PFSK-1 (cell line): ENCODE results near the gene HFE.

Source experiments
- FOXP2 ChIP-seq: optimal IDR thresholded peaks from 2 replicates; pipeline ENCODE3; 2011; ENCODE audit warnings: borderline replicate concordance, control low read depth, inconsistent platforms; ENCODE audit not compliant: insufficient read depth; ENCODE audit errors: extremely low read length, extremely low read depth
- POLR2AphosphoS5 ChIP-seq: IDR thresholded peaks from 2 replicates; pipeline ENCODE4 v1.6.1; 2012; ENCODE audit warnings: low read depth, mild to moderate bottlenecking, control low read depth, low read length, moderate library complexity
- REST ChIP-seq, 2 experiments: IDR thresholded peaks; 2 replicates each; pipeline versions ENCODE4 v1.6.1 to v1.8.0; 2011 to 2012; ENCODE audit warnings: low read depth in 2 of 2, low read length in 2 of 2, control low read depth in 1 of 2, inconsistent platforms in 1 of 2, mild to moderate bottlenecking in 1 of 2, moderate library complexity in 1 of 2; ENCODE audit not compliant: insufficient read depth in 1 of 2
- SIN3A ChIP-seq: IDR thresholded peaks from 2 replicates; pipeline ENCODE4 v1.6.1; 2012; ENCODE audit warnings: mild to moderate bottlenecking, low read length, moderate library complexity, borderline replicate concordance; ENCODE audit not compliant: insufficient read depth
- TAF1 ChIP-seq: IDR thresholded peaks from 2 replicates; pipeline ENCODE4 v1.6.1; 2012; ENCODE audit warnings: low read length, control low read depth, borderline replicate concordance; ENCODE audit not compliant: insufficient read depth

GRCh38 chr6:26123675-26123946, 36.4 kb downstream of the HFE start:
- TF ChIP-seq SIN3A: no peak
- no peak for TF ChIP-seq REST (IDR thresholded peaks at IDR 0.05; ENCODE audit: insufficient read depth in 1 of 2, low read depth in 2 of 2, low read length in 2 of 2)
- no peak; the same call in 1 of the 2 replicates for TF ChIP-seq TAF1
- TF ChIP-seq POLR2AphosphoS5: peak; percentile 96
- no peak for TF ChIP-seq FOXP2
